GM23338 (cell line): ENCODE data around the gene TMEM245. TPM values are rescaled to one million over a fixed set of nuclear protein-coding genes. Genes with fewer than 3 reads are reported as not detected.

Experiments used
- ATAC-seq: fragments of 200-7000 bp; cut with Tn5 transposase; 3 replicates; pipeline ENCODE4 v1.9.1; 2020
- DNase-seq: peaks from one replicate; pipeline ENCODE4 v3.0.0-alpha.2; 2015; ENCODE audit warnings: low spot score
- H2AFZ ChIP-seq: fragments of 200-600 bp; sonication (generic); 2 replicates; pipeline ENCODE4 v1.8.0; 2016; ENCODE audit warnings: antibody characterized with exemption, mild to moderate bottlenecking, moderate library complexity
- H3F3A ChIP-seq: fragments of 200-600 bp; sonication (generic); replicated peaks from 2 replicates; pipeline ENCODE4 v1.8.0; 2017; ENCODE audit warnings: antibody characterized with exemption, mixed run types, low read depth
- H3K27ac ChIP-seq: fragments of 200-600 bp; sonication (generic); 2 replicates; pipeline ENCODE4 v1.6.1; 2016; ENCODE audit warnings: low read depth
- H3K27me3 ChIP-seq: fragments of 200-600 bp; sonication (generic); 2 replicates; pipeline ENCODE4 v1.8.0; 2016; ENCODE audit warnings: mild to moderate bottlenecking, mixed run types, moderate library complexity; ENCODE audit not compliant: insufficient read depth
- H3K36me3 ChIP-seq: fragments of 200-600 bp; sonication (generic); 2 replicates; pipeline ENCODE4 v1.8.0; 2016; ENCODE audit warnings: mild to moderate bottlenecking; ENCODE audit not compliant: insufficient read depth
- H3K4me1 ChIP-seq: fragments of 200-600 bp; sonication (generic); 2 replicates; pipeline ENCODE4 v1.8.0; 2016; ENCODE audit warnings: mild to moderate bottlenecking, moderate library complexity; ENCODE audit not compliant: insufficient read depth
- H3K4me2 ChIP-seq: fragments of 200-600 bp; sonication (generic); 2 replicates; pipeline ENCODE4 v1.7.1; 2017; ENCODE audit warnings: mixed run types
- H3K4me3 ChIP-seq: fragments of 200-600 bp; sonication (generic); 2 replicates; pipeline ENCODE4 v1.6.1; 2016; ENCODE audit warnings: mixed run types
- H3K79me2 ChIP-seq: fragments of 200-600 bp; sonication (generic); replicated peaks from 2 replicates; pipeline ENCODE4 v1.8.0; 2017; ENCODE audit warnings: mild to moderate bottlenecking; ENCODE audit not compliant: insufficient read depth
- H3K9me2 ChIP-seq: fragments of 200-600 bp; sonication (generic); 2 replicates; pipeline ENCODE4 v1.8.0; 2017; ENCODE audit not compliant: insufficient read depth
- H4K20me1 ChIP-seq: fragments of 200-600 bp; sonication (generic); replicated peaks from 2 replicates; pipeline ENCODE4 v1.8.0; 2017; ENCODE audit warnings: mild to moderate bottlenecking; ENCODE audit not compliant: insufficient read depth
- H3K27ac Mint-ChIP-seq: 2 replicates; pipeline ENCODE4 v1.8.0; 2020; ENCODE audit warnings: inconsistent platforms, mild to moderate bottlenecking, moderate library complexity, mixed read lengths
- H3K27me3 Mint-ChIP-seq: 3 replicates; pipeline ENCODE4 v1.8.0; 2022; ENCODE audit warnings: low read depth, mild to moderate bottlenecking, moderate library complexity, mixed read lengths, inconsistent platforms; ENCODE audit not compliant: insufficient read depth, poor library complexity
- H3K36me3 Mint-ChIP-seq: 3 replicates; pipeline ENCODE4 v1.8.0; 2021; ENCODE audit warnings: low read depth, mild to moderate bottlenecking, inconsistent platforms, moderate library complexity, mixed read lengths
- H3K4me1 Mint-ChIP-seq: 3 replicates; pipeline ENCODE4 v1.8.0; 2020; ENCODE audit warnings: mild to moderate bottlenecking, inconsistent platforms, mixed read lengths
- H3K4me3 Mint-ChIP-seq: 3 replicates; pipeline ENCODE4 v1.8.0; 2021; ENCODE audit warnings: moderate library complexity, mild to moderate bottlenecking, inconsistent platforms, mixed read lengths
- H3K9me3 Mint-ChIP-seq: 3 replicates; pipeline ENCODE4 v1.8.0; 2020; ENCODE audit warnings: moderate library complexity, mild to moderate bottlenecking, inconsistent platforms, mixed read lengths
- CREB1 ChIP-seq: fragments of 250-450 bp; sonication (Bioruptor Pico); IDR thresholded peaks from 2 replicates; pipeline ENCODE4 v1.5.0; 2020; ENCODE audit warnings: low read depth, mild to moderate bottlenecking, moderate library complexity
- EZH2 ChIP-seq: fragments of 200-600 bp; sonication (generic); IDR thresholded peaks from one replicate; pipeline ENCODE4 v1.8.0; 2017; ENCODE audit warnings: antibody characterized with exemption, mild to moderate bottlenecking, low read depth; ENCODE audit not compliant: unreplicated experiment
- EZH2phosphoT487 ChIP-seq: fragments of 200-600 bp; sonication (generic); IDR thresholded peaks from one replicate; pipeline ENCODE4 v1.8.1; 2018; ENCODE audit warnings: antibody characterized with exemption; ENCODE audit not compliant: unreplicated experiment
- JUNB ChIP-seq: IDR thresholded peaks from one replicate; pipeline ENCODE4 v1.6.1; 2016; ENCODE audit warnings: antibody characterized with exemption; ENCODE audit not compliant: unreplicated experiment
- POLR2AphosphoS5 ChIP-seq: IDR thresholded peaks from 2 replicates; pipeline ENCODE4 v1.6.1; 2016; ENCODE audit warnings: antibody characterized with exemption, low read depth
- polyA plus RNA-seq: library from polyadenylated mRNA; unstranded; fragments of >200 nt; fragmentation: Nextera tagmentation; extraction: Ambion mirVana; gene quantifications from 2 replicates; pipeline ENCODE4 v1.2.1, GENCODE V29; 2016
- total RNA-seq: library from RNA; depleted of rRNA; stranded (reverse); fragments of >200 nt; shearing (Covaris generic); gene quantifications from 2 replicates; pipeline ENCODE4 v1.2.3, GENCODE V29; 2014
- TF ChIP-seq, protein P1 (sequence below), 2 experiments: fragments of 200-600 bp in 1 of 2; sonication (generic) in 1 of 2; conservative IDR thresholded peaks; 2 replicates each; pipeline versions ENCODE4 v1.5.1 to v1.6.1; 2016 to 2017; ENCODE audit warnings: antibody characterized with exemption in 2 of 2, low read depth in 2 of 2, mild to moderate bottlenecking in 2 of 2, moderate library complexity in 1 of 2
- TF ChIP-seq, protein P2 (sequence below): IDR thresholded peaks from one replicate; pipeline ENCODE4 v1.6.1; 2018; ENCODE audit warnings: antibody characterized with exemption; ENCODE audit not compliant: unreplicated experiment
- TF ChIP-seq, protein P3 (sequence below): fragments of 250-450 bp; sonication (Bioruptor Pico); IDR thresholded peaks from 2 replicates; pipeline ENCODE4 v1.5.0; 2020; ENCODE audit warnings: mild to moderate bottlenecking, moderate library complexity

TMEM245 gene
- total and polyA plus RNA-seq, 2 experiments from 2014 or later: 17.3 to 64.1 TPM

DNA sequence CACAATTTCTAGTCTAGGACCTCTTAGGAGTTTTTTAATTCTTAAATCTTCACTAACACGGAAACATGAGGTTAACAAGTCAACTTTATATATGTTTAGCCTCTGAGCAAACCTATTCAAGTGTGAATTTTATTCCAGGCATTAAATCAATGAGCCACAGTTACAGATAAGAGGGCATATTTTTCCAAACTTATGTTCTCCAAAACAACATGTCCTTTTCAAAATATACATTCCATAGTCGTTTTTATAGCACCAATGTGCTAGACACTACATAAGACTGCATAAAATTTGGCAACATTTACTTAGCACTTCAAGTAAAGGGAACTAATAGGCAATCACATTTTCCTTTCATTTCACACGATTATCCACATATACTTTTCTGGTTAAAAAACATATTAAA, 6.5 kb downstream of the TMEM245 start:
- DNase-seq: no peak
- H3K9me3 Mint-ChIP-seq: no peaks in the 10 kb centered on the region
- no peak overlapping the region for H3K4me3 Mint-ChIP-seq
- Histone ChIP-seq H4K20me1 (peaks cover 75% of the 10 kb centered on the region), H3K4me2 (no peak overlapping the region), H3K9me2 (no peaks in the 10 kb centered on the region), H3K4me1 (peaks cover 63% of the 10 kb centered on the region), H3K36me3 (no peaks in the 10 kb centered on the region), H3K27ac (no peak overlapping the region), H3K27me3 (no peaks in the 10 kb centered on the region), H3K79me2 (peaks cover 100% of the 10 kb centered on the region), H2AFZ (no peak overlapping the region), H3F3A (no peaks in the 10 kb centered on the region), H3K4me3 (no peak overlapping the region)
- TF ChIP-seq, protein P1, sequence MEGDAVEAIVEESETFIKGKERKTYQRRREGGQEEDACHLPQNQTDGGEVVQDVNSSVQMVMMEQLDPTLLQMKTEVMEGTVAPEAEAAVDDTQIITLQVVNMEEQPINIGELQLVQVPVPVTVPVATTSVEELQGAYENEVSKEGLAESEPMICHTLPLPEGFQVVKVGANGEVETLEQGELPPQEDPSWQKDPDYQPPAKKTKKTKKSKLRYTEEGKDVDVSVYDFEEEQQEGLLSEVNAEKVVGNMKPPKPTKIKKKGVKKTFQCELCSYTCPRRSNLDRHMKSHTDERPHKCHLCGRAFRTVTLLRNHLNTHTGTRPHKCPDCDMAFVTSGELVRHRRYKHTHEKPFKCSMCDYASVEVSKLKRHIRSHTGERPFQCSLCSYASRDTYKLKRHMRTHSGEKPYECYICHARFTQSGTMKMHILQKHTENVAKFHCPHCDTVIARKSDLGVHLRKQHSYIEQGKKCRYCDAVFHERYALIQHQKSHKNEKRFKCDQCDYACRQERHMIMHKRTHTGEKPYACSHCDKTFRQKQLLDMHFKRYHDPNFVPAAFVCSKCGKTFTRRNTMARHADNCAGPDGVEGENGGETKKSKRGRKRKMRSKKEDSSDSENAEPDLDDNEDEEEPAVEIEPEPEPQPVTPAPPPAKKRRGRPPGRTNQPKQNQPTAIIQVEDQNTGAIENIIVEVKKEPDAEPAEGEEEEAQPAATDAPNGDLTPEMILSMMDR (conservative IDR thresholded peaks at IDR 0.05; ENCODE audit: low read depth in 2 of 2): no peak
- TF ChIP-seq, protein P2, sequence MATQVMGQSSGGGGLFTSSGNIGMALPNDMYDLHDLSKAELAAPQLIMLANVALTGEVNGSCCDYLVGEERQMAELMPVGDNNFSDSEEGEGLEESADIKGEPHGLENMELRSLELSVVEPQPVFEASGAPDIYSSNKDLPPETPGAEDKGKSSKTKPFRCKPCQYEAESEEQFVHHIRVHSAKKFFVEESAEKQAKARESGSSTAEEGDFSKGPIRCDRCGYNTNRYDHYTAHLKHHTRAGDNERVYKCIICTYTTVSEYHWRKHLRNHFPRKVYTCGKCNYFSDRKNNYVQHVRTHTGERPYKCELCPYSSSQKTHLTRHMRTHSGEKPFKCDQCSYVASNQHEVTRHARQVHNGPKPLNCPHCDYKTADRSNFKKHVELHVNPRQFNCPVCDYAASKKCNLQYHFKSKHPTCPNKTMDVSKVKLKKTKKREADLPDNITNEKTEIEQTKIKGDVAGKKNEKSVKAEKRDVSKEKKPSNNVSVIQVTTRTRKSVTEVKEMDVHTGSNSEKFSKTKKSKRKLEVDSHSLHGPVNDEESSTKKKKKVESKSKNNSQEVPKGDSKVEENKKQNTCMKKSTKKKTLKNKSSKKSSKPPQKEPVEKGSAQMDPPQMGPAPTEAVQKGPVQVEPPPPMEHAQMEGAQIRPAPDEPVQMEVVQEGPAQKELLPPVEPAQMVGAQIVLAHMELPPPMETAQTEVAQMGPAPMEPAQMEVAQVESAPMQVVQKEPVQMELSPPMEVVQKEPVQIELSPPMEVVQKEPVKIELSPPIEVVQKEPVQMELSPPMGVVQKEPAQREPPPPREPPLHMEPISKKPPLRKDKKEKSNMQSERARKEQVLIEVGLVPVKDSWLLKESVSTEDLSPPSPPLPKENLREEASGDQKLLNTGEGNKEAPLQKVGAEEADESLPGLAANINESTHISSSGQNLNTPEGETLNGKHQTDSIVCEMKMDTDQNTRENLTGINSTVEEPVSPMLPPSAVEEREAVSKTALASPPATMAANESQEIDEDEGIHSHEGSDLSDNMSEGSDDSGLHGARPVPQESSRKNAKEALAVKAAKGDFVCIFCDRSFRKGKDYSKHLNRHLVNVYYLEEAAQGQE: no peak
- TF ChIP-seq, protein P3, sequence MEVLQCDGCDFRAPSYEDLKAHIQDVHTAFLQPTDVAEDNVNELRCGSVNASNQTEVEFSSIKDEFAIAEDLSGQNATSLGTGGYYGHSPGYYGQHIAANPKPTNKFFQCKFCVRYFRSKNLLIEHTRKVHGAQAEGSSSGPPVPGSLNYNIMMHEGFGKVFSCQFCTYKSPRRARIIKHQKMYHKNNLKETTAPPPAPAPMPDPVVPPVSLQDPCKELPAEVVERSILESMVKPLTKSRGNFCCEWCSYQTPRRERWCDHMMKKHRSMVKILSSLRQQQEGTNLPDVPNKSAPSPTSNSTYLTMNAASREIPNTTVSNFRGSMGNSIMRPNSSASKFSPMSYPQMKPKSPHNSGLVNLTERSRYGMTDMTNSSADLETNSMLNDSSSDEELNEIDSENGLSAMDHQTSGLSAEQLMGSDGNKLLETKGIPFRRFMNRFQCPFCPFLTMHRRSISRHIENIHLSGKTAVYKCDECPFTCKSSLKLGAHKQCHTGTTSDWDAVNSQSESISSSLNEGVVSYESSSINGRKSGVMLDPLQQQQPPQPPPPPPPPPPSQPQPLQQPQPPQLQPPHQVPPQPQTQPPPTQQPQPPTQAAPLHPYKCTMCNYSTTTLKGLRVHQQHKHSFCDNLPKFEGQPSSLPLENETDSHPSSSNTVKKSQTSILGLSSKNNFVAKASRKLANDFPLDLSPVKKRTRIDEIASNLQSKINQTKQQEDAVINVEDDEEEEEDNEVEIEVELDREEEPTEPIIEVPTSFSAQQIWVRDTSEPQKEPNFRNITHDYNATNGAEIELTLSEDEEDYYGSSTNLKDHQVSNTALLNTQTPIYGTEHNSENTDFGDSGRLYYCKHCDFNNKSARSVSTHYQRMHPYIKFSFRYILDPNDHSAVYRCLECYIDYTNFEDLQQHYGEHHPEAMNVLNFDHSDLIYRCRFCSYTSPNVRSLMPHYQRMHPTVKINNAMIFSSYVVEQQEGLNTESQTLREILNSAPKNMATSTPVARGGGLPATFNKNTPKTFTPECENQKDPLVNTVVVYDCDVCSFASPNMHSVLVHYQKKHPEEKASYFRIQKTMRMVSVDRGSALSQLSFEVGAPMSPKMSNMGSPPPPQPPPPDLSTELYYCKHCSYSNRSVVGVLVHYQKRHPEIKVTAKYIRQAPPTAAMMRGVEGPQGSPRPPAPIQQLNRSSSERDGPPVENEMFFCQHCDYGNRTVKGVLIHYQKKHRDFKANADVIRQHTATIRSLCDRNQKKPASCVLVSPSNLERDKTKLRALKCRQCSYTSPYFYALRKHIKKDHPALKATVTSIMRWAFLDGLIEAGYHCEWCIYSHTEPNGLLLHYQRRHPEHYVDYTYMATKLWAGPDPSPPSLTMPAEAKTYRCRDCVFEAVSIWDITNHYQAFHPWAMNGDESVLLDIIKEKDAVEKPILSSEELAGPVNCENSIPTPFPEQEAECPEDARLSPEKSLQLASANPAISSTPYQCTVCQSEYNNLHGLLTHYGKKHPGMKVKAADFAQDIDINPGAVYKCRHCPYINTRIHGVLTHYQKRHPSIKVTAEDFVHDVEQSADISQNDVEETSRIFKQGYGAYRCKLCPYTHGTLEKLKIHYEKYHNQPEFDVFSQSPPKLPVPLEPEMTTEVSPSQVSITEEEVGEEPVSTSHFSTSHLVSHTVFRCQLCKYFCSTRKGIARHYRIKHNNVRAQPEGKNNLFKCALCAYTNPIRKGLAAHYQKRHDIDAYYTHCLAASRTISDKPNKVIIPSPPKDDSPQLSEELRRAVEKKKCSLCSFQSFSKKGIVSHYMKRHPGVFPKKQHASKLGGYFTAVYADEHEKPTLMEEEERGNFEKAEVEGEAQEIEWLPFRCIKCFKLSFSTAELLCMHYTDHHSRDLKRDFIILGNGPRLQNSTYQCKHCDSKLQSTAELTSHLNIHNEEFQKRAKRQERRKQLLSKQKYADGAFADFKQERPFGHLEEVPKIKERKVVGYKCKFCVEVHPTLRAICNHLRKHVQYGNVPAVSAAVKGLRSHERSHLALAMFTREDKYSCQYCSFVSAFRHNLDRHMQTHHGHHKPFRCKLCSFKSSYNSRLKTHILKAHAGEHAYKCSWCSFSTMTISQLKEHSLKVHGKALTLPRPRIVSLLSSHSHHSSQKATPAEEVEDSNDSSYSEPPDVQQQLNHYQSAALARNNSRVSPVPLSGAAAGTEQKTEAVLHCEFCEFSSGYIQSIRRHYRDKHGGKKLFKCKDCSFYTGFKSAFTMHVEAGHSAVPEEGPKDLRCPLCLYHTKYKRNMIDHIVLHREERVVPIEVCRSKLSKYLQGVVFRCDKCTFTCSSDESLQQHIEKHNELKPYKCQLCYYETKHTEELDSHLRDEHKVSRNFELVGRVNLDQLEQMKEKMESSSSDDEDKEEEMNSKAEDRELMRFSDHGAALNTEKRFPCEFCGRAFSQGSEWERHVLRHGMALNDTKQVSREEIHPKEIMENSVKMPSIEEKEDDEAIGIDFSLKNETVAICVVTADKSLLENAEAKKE (CRISPR knock-in tag): no peak
- TF ChIP-seq POLR2AphosphoS5 (no peak), JUNB (no peak), EZH2 (no peak), EZH2phosphoT487 (no peak), CREB1 (CRISPR knock-in tag) (no peak)
- H3K27me3 Mint-ChIP-seq: no peaks in the 10 kb centered on the region
- peaks cover 49% of the 10 kb centered on the region for H3K4me1 Mint-ChIP-seq
- peaks cover 7% of the 10 kb centered on the region for H3K36me3 Mint-ChIP-seq
- ATAC-seq: no peak
- H3K27ac Mint-ChIP-seq: no peak overlapping the region
